H1 (cell line): Measurements from ENCODE around the gene AGPAT4. TPM values are rescaled to one million over a fixed set of nuclear protein-coding genes. Genes with fewer than 3 reads are reported as not detected.

Experiments
- POLR2A ChIP-seq, 2 experiments: IDR thresholded peaks; 1 replicate in 1 of 2; 2 replicates in 1 of 2; pipeline ENCODE4 v1.6.1; 2011; ENCODE audit warnings: low read depth in 2 of 2, low read length in 2 of 2, mild to moderate bottlenecking in 2 of 2; ENCODE audit errors: control extremely low read depth in 1 of 2
- RAD21 ChIP-seq, 2 experiments: IDR thresholded peaks in 1 of 2; conservative IDR thresholded peaks in 1 of 2; 2 replicates each; pipeline ENCODE4 v1.6.1; 2011; ENCODE audit warnings: low read depth in 2 of 2, low read length in 2 of 2, improper control_type of control experiment in 1 of 2, inconsistent platforms in 1 of 2, mild to moderate bottlenecking in 1 of 2, moderate library complexity in 1 of 2
- SUZ12 ChIP-seq: fragments of 200-600 bp; sonication (generic); IDR thresholded peaks from 2 replicates; pipeline ENCODE4 v1.6.1; 2012; ENCODE audit warnings: mild to moderate bottlenecking, inconsistent platforms, low read length, moderate library complexity, mixed read lengths
- TAF1 ChIP-seq: IDR thresholded peaks from 2 replicates; pipeline ENCODE4 v1.6.1; 2011; ENCODE audit warnings: mild to moderate bottlenecking, low read depth, low read length
- TEAD4 ChIP-seq: IDR thresholded peaks from 2 replicates; pipeline ENCODE4 v1.6.1; 2012; ENCODE audit warnings: low read depth, low read length, inconsistent platforms, mixed read lengths
- polyA plus RNA-seq, 7 experiments: library from polyadenylated mRNA; depleted of rRNA in 3 of 7; stranded (reverse) in 5 of 7; unstranded in 2 of 7; fragments of >200 nt in 5 of 7; fragments of 200-250 nt in 2 of 7; gene quantifications; 1 replicate in 5 of 7; 2 replicates in 1 of 7; 4 replicates in 1 of 7; pipeline versions ENCODE4 v1.2.1 to v1.2.3, GENCODE V29; 2011 to 2013; ENCODE audit warnings: missing spikeins in 2 of 7, mixed read lengths in 2 of 7
- total RNA-seq: library from RNA; stranded (reverse); fragmentation: NEBNext Ultra II Directional; extraction: Animal tissue kit (Norgen Biotek cat#: 25700); gene quantifications from 2 replicates; pipeline ENCODE4 v1.2.1, GENCODE V29; 2021
- TF ChIP-seq, protein P1 (sequence below), 3 experiments: IDR thresholded peaks; 1 replicate in 2 of 3; 2 replicates in 1 of 3; pipeline versions ENCODE4 v1.5.1 to v1.6.1; 2011; ENCODE audit warnings: low read length in 3 of 3, mild to moderate bottlenecking in 3 of 3, inconsistent platforms in 2 of 3, low read depth in 1 of 3, moderate library complexity in 1 of 3; ENCODE audit not compliant: insufficient read depth in 1 of 3; ENCODE audit errors: control extremely low read depth in 1 of 3

AGPAT4 gene
- total and polyA plus RNA-seq, 2 of the 8 experiments (the other 6 are each of a cell fraction or from before 2014, with no cell fraction given) = 13.5 to 23.8 TPM

DNA sequence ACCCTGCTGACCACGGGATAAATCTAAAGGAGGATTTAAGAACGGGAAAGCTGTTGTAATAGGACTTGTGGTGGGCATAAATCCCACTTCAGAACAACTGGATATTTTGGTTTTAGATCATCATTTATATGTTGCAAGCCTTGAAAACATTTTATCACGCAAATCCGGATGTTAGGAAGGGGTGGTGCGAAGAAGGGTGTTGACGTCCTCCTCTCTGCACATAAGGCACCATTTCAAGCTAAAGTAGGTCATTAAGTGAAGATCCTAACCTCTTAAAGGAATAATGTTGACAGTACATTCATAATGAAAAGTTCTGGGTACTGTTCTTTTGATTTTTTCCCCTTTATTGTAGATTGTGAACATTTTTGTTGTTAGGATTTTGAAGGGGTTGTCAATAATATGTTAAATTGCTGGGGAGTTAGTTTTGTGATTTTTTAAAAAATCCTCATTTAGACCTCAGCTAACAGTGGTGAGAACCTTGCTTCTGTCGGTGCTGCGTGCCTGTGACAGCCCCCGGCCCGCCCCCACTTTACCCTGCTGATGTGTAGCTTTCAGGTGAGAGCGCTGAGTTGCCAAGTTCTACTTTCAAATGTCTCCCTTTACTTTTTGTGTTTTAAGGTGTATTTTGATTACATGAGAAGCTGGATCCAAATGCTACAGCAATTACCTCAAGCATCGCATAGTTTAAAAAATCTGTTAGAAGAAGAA is 193.4 kb downstream of the AGPAT4 start (continued):
- TF ChIP-seq RAD21 (IDR thresholded peaks at IDR 0.05 in 1 of 2, conservative IDR thresholded peaks at IDR 0.05 in 1 of 2; ENCODE audit: low read depth in 2 of 2, low read length in 2 of 2) = no peak
- TF ChIP-seq, protein P1, sequence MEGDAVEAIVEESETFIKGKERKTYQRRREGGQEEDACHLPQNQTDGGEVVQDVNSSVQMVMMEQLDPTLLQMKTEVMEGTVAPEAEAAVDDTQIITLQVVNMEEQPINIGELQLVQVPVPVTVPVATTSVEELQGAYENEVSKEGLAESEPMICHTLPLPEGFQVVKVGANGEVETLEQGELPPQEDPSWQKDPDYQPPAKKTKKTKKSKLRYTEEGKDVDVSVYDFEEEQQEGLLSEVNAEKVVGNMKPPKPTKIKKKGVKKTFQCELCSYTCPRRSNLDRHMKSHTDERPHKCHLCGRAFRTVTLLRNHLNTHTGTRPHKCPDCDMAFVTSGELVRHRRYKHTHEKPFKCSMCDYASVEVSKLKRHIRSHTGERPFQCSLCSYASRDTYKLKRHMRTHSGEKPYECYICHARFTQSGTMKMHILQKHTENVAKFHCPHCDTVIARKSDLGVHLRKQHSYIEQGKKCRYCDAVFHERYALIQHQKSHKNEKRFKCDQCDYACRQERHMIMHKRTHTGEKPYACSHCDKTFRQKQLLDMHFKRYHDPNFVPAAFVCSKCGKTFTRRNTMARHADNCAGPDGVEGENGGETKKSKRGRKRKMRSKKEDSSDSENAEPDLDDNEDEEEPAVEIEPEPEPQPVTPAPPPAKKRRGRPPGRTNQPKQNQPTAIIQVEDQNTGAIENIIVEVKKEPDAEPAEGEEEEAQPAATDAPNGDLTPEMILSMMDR (IDR thresholded peaks at IDR 0.05; ENCODE audit: control extremely low read depth in 1 of 3, insufficient read depth in 1 of 3, low read depth in 1 of 3, low read length in 3 of 3) = no peak
- TF ChIP-seq TAF1 = no peak
- no peak for TF ChIP-seq SUZ12
- no peak for TF ChIP-seq TEAD4
- no peak for TF ChIP-seq POLR2A (IDR thresholded peaks at IDR 0.05; ENCODE audit: control extremely low read depth in 1 of 2, low read depth in 2 of 2, low read length in 2 of 2)
